Suprapubic skin (tissue), 4 donors: ENCODE results near the gene SUCNR1. TPM values are rescaled to one million over a fixed set of nuclear protein-coding genes. Genes with fewer than 3 reads are reported as not detected.
"Not testable (repeated sequence)": the region's sequence is repeated elsewhere in the genome, so short reads cannot be mapped to it uniquely, and the experiment has no call there.

ENCODE experiments used
- DNase-seq, 2 donors: peaks; one replicate each; pipeline ENCODE4 v3.0.0-alpha.2; 2019; ENCODE audit warnings: low spot score in 2 of 2
- H3K27ac ChIP-seq: fragments of 200-600 bp; sonication (generic); one replicate; pipeline ENCODE4 v1.5.1; 2019
- H3K27me3 ChIP-seq: fragments of 200-600 bp; sonication (generic); one replicate; pipeline ENCODE4 v1.5.1; 2019
- H3K36me3 ChIP-seq: fragments of 200-600 bp; sonication (generic); one replicate; pipeline ENCODE4 v1.5.1; 2019
- H3K4me1 ChIP-seq: fragments of 200-600 bp; sonication (generic); one replicate; pipeline ENCODE4 v1.5.1; 2019
- H3K4me3 ChIP-seq: fragments of 200-600 bp; sonication (generic); one replicate; pipeline ENCODE4 v1.5.1; 2019; ENCODE audit warnings: mild to moderate bottlenecking
- H3K9me3 ChIP-seq: fragments of 200-600 bp; sonication (generic); one replicate; pipeline ENCODE4 v1.5.1; 2019
- CTCF ChIP-seq, 2 donors: fragments of 200-600 bp in 1 of 2; fragments of 450-650 bp in 1 of 2; sonication (generic) in 1 of 2; IDR thresholded peaks; one replicate each; pipeline ENCODE4 v1.5.1; 2016 to 2019; ENCODE audit warnings: antibody characterized with exemption in 2 of 2, mild to moderate bottlenecking in 1 of 2, moderate library complexity in 1 of 2
- EP300 ChIP-seq: sonication (generic); formaldehyde crosslinking; IDR thresholded peaks from one replicate; pipeline ENCODE4 v1.6.1; 2017; ENCODE audit warnings: antibody characterized with exemption
- POLR2A ChIP-seq, 2 donors: fragments of 450-650 bp; IDR thresholded peaks; one replicate each; pipeline ENCODE4 v1.6.1; 2017; ENCODE audit warnings: antibody characterized with exemption in 2 of 2, mild to moderate bottlenecking in 2 of 2, moderate library complexity in 2 of 2
- POLR2AphosphoS5 ChIP-seq, 3 donors: sonication (generic); formaldehyde crosslinking; IDR thresholded peaks; one replicate each; pipeline ENCODE4 v1.6.1; 2017; ENCODE audit warnings: antibody characterized with exemption in 3 of 3
- WGBS: methylation state at CpG from one replicate; pipeline ENCODE4 v1.1.5; 2018; 5-methylcytosine and 5-hydroxymethylcytosine counted together
- total RNA-seq, 4 donors: library from RNA; depleted of rRNA; stranded (reverse); fragments of >200 nt; gene quantifications; one replicate each; pipeline ENCODE4 v1.1.0, GENCODE V29; 2016

Gene SUCNR1
- total RNA-seq, 4 donors from 2014 or later = 0.79 to 2.2 (median 1.4) TPM

DNA sequence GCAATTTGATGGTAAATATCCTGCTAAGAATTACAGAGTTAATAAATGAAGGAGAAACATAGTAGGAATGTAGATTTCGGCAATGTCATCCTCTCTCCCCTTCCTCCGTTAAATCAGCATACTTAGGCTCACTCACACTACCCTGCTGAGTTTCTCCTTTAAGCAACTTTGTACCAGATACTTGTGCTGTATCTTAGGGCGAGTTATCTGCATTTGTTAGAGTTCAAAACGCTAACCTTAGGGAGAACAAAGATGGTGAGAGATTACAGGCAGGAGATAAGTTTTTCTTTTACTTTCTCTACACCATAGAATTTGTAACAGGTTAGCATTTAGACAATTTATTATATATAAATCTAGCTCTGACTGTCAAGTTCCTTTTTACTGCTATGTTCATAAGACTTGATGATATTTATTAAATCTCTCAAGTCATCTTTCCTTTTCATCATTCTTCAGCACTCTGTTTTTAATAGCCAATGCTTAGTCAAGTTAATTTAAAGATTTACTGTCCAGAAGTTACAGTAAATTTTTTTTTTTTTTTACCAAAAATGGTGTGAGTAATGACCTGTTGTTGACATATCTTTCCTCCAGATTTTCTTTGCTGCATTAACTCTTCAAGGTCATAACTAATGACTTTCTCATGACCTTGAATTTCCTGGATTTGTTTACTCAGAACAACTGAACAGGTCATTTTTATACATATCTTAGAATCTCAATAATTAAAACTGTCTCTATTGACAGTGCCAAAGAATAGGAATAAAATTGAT, 22.2 kb downstream of the SUCNR1 start:
- DNase-seq = no peak
- Histone ChIP-seq H3K9me3 (peaks cover 3% of the 10 kb centered on the region), H3K4me3 (no peak overlapping the region), H3K27me3 (no peaks in the 10 kb centered on the region), H3K36me3 (no peaks in the 10 kb centered on the region), H3K4me1 (peaks cover 3% of the 10 kb centered on the region), H3K27ac (no peak overlapping the region)
- no peak for TF ChIP-seq POLR2AphosphoS5 (IDR thresholded peaks at IDR 0.05)
- no peak for TF ChIP-seq POLR2A (IDR thresholded peaks at IDR 0.05)
- TF ChIP-seq CTCF (IDR thresholded peaks at IDR 0.05) = no peak
- TF ChIP-seq EP300 = no peak
- WGBS = 63% methylated on average over 4 of the region's 4 CpGs

DNA sequence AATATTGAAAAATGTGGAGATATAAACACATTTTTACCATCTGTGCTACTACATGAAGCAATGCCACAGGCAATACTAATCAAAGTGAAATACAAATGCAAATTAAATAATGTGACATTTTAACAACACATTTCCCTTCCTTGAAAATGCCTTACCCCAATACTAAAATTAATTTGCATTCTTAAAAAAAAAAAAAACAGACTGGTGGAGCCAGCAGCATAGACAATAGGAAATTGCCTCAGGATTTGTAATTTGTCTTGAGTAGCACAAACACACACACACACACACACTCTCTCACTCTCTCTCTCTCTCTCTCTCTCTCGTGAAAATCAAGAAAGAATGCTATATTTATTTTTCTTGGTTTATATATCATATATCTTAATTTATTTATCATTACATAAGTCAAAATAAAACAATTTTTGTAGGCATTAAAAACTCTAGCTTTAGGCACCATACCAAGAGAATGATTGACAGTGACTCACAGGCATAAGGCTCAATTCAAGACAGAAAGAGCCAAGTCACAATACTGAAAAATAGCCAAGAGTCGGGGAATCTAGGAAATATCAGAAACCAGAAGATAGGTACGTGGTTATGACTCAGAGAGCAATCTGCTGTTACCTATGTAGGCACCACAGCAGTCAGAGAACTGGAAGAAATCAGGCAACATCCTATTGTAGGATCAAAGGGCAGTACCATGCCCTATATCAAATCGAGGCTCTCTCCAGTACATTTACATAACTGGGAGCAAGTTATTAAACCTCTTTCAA, 23.0 kb downstream of the SUCNR1 start:
- WGBS = 38% methylated on average over 4 of the region's 4 CpGs
- Histone ChIP-seq H3K4me1 (peaks cover 7% of the 10 kb centered on the region), H3K4me3 (no peak overlapping the region), H3K36me3 (no peaks in the 10 kb centered on the region), H3K27me3 (no peaks in the 10 kb centered on the region), H3K27ac (no peak overlapping the region), H3K9me3 (peaks cover 3% of the 10 kb centered on the region)
- TF ChIP-seq CTCF (IDR thresholded peaks at IDR 0.05) (no peak), POLR2AphosphoS5 (IDR thresholded peaks at IDR 0.05) (no peak), POLR2A (IDR thresholded peaks at IDR 0.05) (no peak), EP300 (no peak)
- no peak for DNase-seq

DNA sequence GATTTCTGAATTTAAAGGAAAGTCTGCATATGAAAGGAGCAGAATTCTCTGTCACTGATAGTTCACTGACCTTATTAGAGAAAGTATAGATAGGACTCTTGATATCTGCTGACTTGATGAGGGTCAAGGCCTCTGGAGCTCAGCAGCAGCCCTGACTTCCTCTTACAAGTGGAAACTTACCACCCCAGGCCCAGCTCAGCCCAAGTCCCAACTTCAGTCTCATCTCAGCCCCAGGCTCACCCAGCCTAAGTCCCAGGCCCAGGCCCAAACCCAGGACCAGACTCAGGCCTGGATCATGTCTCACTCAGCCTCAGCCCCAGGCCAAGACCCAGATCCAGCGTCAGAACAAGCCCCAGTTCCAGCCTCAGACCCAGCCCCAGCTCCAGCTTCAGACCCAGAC, 24.7 kb downstream of the SUCNR1 start:
- not testable (repeated sequence) for H3K27ac ChIP-seq, DNase-seq, H3K4me3 ChIP-seq, H3K27me3 ChIP-seq, H3K9me3 ChIP-seq, H3K36me3 ChIP-seq
- no CpG with 5 or more reads among the region's 1 CpG for WGBS
- H3K4me1 ChIP-seq = peaks cover 16% of the 10 kb centered on the region

GRCh38 chr3:151898564-151899261, 25.3 kb downstream of the SUCNR1 start:
- not testable (repeated sequence) for H3K4me3 ChIP-seq, H3K27me3 ChIP-seq, H3K9me3 ChIP-seq, H3K27ac ChIP-seq, DNase-seq, H3K36me3 ChIP-seq
- H3K4me1 ChIP-seq = peaks cover 21% of the 10 kb centered on the region
- 77% methylated on average over 3 of the region's 3 CpGs for WGBS

- TF ChIP-seq POLR2A (IDR thresholded peaks at IDR 0.05) (no peak), EP300 (no peak), CTCF (IDR thresholded peaks at IDR 0.05) (no peak), POLR2AphosphoS5 (IDR thresholded peaks at IDR 0.05) (no peak)
- H3K27ac ChIP-seq = no peak overlapping the region
- H3K4me3 ChIP-seq = no peak overlapping the region
- DNase-seq = no peak
- no peaks in the 10 kb centered on the region for H3K27me3 ChIP-seq
- no peaks in the 10 kb centered on the region for H3K9me3 ChIP-seq
- peaks cover 22% of the 10 kb centered on the region for H3K4me1 ChIP-seq
- no peaks in the 10 kb centered on the region for H3K36me3 ChIP-seq
These were observed 26.6 kb downstream of the SUCNR1 start for GRCh38 chr3:151899996-151900395.

GRCh38 chr3:151900460-151900859, 27.0 kb downstream of the SUCNR1 start:
- no peak for TF ChIP-seq POLR2AphosphoS5 (IDR thresholded peaks at IDR 0.05)
- no peak for TF ChIP-seq CTCF (IDR thresholded peaks at IDR 0.05)
- no peak for TF ChIP-seq POLR2A (IDR thresholded peaks at IDR 0.05)
- TF ChIP-seq EP300 = no peak
- no peaks in the 10 kb centered on the region for H3K27me3 ChIP-seq
- no peaks in the 10 kb centered on the region for H3K9me3 ChIP-seq
- H3K27ac ChIP-seq = no peak overlapping the region
- DNase-seq = no peak
- no peak overlapping the region for H3K4me3 ChIP-seq
- no peaks in the 10 kb centered on the region for H3K36me3 ChIP-seq
- 76% methylated on average over 2 of the region's 2 CpGs for WGBS
- H3K4me1 ChIP-seq = peaks cover 22% of the 10 kb centered on the region
